K562 (cell line): ENCODE measurements around the gene SYDE1. TPM values are rescaled to one million over a fixed set of nuclear protein-coding genes. Genes with fewer than 3 reads are reported as not detected.
A peak's percentile ranks its signal among the peaks of the same experiment; 100 is the strongest.

Experiments
- CREB1 ChIP-seq, 2 experiments: sonication (generic) in 1 of 2; formaldehyde crosslinking in 1 of 2; IDR thresholded peaks; 2 replicates each; pipeline versions ENCODE4 v1.6.1 to v1.8.0; 2012 to 2022; ENCODE audit warnings: inconsistent platforms in 1 of 2, mild to moderate bottlenecking in 1 of 2, missing genetic modification reagents in 1 of 2, moderate library complexity in 1 of 2
- EP300 ChIP-seq: IDR thresholded peaks from 2 replicates; pipeline ENCODE4 v1.6.1; 2012; ENCODE audit warnings: low read length, improper control_type of control experiment
- FOS ChIP-seq: IDR thresholded peaks from 3 replicates; pipeline ENCODE4 v1.6.1; 2011; ENCODE audit not compliant: insufficient read length; ENCODE audit errors: extremely low read depth
- FOXK2 ChIP-seq, 2 experiments: fragments of 450-650 bp; IDR thresholded peaks in 1 of 2; conservative IDR thresholded peaks in 1 of 2; 2 replicates each; pipeline ENCODE4 v1.6.1; 2016; ENCODE audit warnings: low read depth in 2 of 2, mild to moderate bottlenecking in 1 of 2
- GABPB1 ChIP-seq: sonication (generic); formaldehyde crosslinking; IDR thresholded peaks from 2 replicates; pipeline ENCODE4 v1.8.0; 2022; ENCODE audit warnings: mild to moderate bottlenecking, missing genetic modification reagents
- GATAD2B ChIP-seq: fragments of 450-650 bp; IDR thresholded peaks from 2 replicates; pipeline ENCODE4 v1.6.1; 2017; ENCODE audit warnings: mild to moderate bottlenecking, borderline replicate concordance
- HLTF ChIP-seq: fragments of 450-650 bp; IDR thresholded peaks from 2 replicates; pipeline ENCODE4 v1.6.1; 2016
- MBD2 ChIP-seq: sonication (generic); IDR thresholded peaks from 2 replicates; pipeline ENCODE4 v1.6.1; 2016; ENCODE audit warnings: low read depth, borderline replicate concordance
- MYC ChIP-seq, 2 experiments: fragments of 250-450 bp in 1 of 2; sonication (Bioruptor Pico) in 1 of 2; IDR thresholded peaks; 2 replicates each; pipeline versions ENCODE4 v1.5.1 to v1.6.1; 2012 to 2021; ENCODE audit warnings: low read depth in 2 of 2, borderline replicate concordance in 1 of 2, improper control_type of control experiment in 1 of 2, low read length in 1 of 2, mild to moderate bottlenecking in 1 of 2, moderate library complexity in 1 of 2
- NFYB ChIP-seq: IDR thresholded peaks from 2 replicates; pipeline ENCODE4 v1.6.1; 2011; ENCODE audit warnings: mild to moderate bottlenecking, moderate library complexity; ENCODE audit not compliant: insufficient read length; ENCODE audit errors: extremely low read depth
- PHTF2 ChIP-seq: fragments of 250-450 bp; sonication (Bioruptor Pico); IDR thresholded peaks from 2 replicates; pipeline ENCODE4 v1.5.0; 2021; ENCODE audit warnings: mild to moderate bottlenecking
- RBM14 ChIP-seq: fragments of 200-400 bp; formaldehyde crosslinking; IDR thresholded peaks from 2 replicates; pipeline ENCODE4 v1.6.1; 2018; ENCODE audit warnings: low read depth, mild to moderate bottlenecking, low read length, moderate library complexity, borderline replicate concordance; ENCODE audit not compliant: insufficient read depth
- RBM25 ChIP-seq: fragments of 200-400 bp; formaldehyde crosslinking; IDR thresholded peaks from 2 replicates; pipeline ENCODE4 v1.6.1; 2018; ENCODE audit warnings: low read length, low read depth, moderate library complexity; ENCODE audit not compliant: severe bottlenecking
- ZBTB7A ChIP-seq: IDR thresholded peaks from 2 replicates; pipeline ENCODE4 v1.6.1; 2011; ENCODE audit warnings: low read depth, mild to moderate bottlenecking, low read length, moderate library complexity, borderline replicate concordance; ENCODE audit not compliant: control insufficient read depth
- polyA plus RNA-seq, 8 experiments: library from polyadenylated mRNA; depleted of rRNA in 4 of 8; stranded (reverse) in 5 of 8; unstranded in 3 of 8; fragments of >200 nt; fragmentation: Nextera tagmentation in 2 of 8; fragmentation: Illumina TruSeq in 1 of 8; extraction: Ambion mirVana in 2 of 8; extraction: Trizol in 1 of 8; gene quantifications; 2 replicates each; pipeline versions ENCODE4 v1.2.1 to v1.2.3, GENCODE V29; 2011 to 2014; ENCODE audit warnings: inconsistent platforms in 1 of 8, missing spikeins in 1 of 8
- total RNA-seq, 7 experiments: library from RNA; depleted of rRNA in 6 of 7; stranded (reverse); fragments of >200 nt in 6 of 7; fragmentation: Illumina TruSeq in 2 of 7; extraction: Trizol in 2 of 7; gene quantifications; 2 replicates each; pipeline versions ENCODE4 v1.2.1 to v1.2.3, GENCODE V29; 2011 to 2021; ENCODE audit warnings: low replicate concordance in 1 of 7
- TF ChIP-seq, protein P1 (sequence below): fragments of 250-450 bp; sonication (Bioruptor Pico); IDR thresholded peaks from 2 replicates; pipeline ENCODE4 v1.9.0; 2021; ENCODE audit warnings: mild to moderate bottlenecking, inconsistent platforms
- TF ChIP-seq, protein P2 (sequence below), 2 experiments: fragments of 200-800 bp in 1 of 2; sonication (Bioruptor generic) in 1 of 2; sonication (generic) in 1 of 2; formaldehyde crosslinking in 1 of 2; IDR thresholded peaks in 1 of 2; conservative IDR thresholded peaks in 1 of 2; 2 replicates each; pipeline versions ENCODE4 v1.5.0 to v1.6.1; 2016 to 2020; ENCODE audit warnings: missing compliant biosample characterization in 1 of 2, missing genetic modification characterization in 1 of 2, missing genetic modification reagents in 1 of 2
- TF ChIP-seq, protein P3 (sequence below): fragments of 450-650 bp; IDR thresholded peaks from 2 replicates; pipeline ENCODE4 v1.6.1; 2016; ENCODE audit warnings: antibody characterized with exemption
- TF ChIP-seq, protein P4 (sequence below): fragments of 450-650 bp; formaldehyde crosslinking; IDR thresholded peaks from 2 replicates; pipeline ENCODE4 v1.4.0; 2020; ENCODE audit warnings: mild to moderate bottlenecking, moderate library complexity

Gene SYDE1
- total and polyA plus RNA-seq, 9 of the 15 experiments (the other 6 are each of a cell fraction or from before 2014, with no cell fraction given), result 0.04 TPM; not detected in 8

DNA sequence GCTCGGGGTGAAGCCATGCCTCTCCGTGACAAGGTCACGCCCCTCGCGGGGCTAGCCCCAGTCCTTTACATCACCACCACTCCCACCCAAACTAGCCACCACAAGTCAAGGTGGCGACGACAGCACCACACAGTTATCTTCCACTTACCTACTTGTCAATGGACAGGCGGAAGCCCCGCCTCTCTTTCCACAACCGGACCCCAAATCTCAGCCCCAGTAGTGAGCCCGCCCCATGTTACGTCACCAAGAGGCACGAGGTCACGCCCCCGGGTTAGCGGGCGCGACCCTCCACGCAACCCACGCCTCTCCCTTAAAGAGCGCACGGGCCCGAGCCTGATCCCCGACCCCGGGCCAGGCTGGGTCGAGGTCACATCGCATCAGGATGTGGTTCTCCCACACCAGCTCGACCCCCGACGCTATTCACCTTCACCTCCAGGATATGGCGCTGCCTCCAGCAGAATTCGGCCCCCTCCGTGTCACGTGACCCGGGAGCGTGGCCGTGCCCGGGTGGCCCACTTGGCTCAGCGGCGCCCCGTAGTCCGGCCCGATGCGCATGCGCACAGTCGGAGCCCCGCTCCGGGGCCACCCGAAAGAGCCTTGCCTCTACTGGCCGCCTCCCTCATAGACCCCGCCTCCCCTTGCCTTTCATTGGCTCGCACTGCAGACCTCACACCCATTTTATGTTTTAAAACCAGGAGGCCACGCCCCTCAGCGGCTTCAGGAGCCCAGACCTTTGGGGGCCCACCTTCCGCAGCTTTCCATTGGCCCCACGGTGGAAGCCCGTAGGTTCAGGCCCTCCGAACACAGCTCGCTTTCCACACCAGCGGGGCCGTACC, 18.2 kb downstream of the SYDE1 start (continued):
- TF ChIP-seq MBD2 (0 out of 2 replicates have a peak, but pooled peaks have one; percentile 40), FOS (peak; percentile 78), EP300 (no peak), RBM25 (peak; percentile 41), GATAD2B (no peak; the same call in 1 of the 2 replicates), MYC (IDR thresholded peaks at IDR 0.05; ENCODE audit: low read depth, low read length) (peak; percentile 89), MYC (CRISPR knock-in tag; IDR thresholded peaks at IDR 0.05; ENCODE audit: borderline replicate concordance, low read depth) (peak; percentile 77; the same call in 1 of the 2 replicates), GABPB1 (CRISPR knock-in tag) (peak; percentile 57; the same call in 1 of the 2 replicates), HLTF (0 out of 2 replicates have a peak, but pooled peaks have one; percentile 69), PHTF2 (CRISPR knock-in tag) (no peak), FOXK2 (conservative IDR thresholded peaks at IDR 0.05 in 1 of 2, IDR thresholded peaks at IDR 0.05 in 1 of 2; ENCODE audit: low read depth in 2 of 2) (0 out of 4 replicates have a peak, but pooled peaks of 1 of the 2 experiments have one; percentile 16), ZBTB7A (peak; percentile 25), NFYB (peak; percentile 93), CREB1 (IDR thresholded peaks at IDR 0.05) (no peak; the same call in 1 of the 2 replicates), CREB1 (CRISPR knock-in tag; IDR thresholded peaks at IDR 0.05) (peak; percentile 63; the same call in 1 of the 2 replicates), RBM14 (no peak)
- TF ChIP-seq, protein P1, sequence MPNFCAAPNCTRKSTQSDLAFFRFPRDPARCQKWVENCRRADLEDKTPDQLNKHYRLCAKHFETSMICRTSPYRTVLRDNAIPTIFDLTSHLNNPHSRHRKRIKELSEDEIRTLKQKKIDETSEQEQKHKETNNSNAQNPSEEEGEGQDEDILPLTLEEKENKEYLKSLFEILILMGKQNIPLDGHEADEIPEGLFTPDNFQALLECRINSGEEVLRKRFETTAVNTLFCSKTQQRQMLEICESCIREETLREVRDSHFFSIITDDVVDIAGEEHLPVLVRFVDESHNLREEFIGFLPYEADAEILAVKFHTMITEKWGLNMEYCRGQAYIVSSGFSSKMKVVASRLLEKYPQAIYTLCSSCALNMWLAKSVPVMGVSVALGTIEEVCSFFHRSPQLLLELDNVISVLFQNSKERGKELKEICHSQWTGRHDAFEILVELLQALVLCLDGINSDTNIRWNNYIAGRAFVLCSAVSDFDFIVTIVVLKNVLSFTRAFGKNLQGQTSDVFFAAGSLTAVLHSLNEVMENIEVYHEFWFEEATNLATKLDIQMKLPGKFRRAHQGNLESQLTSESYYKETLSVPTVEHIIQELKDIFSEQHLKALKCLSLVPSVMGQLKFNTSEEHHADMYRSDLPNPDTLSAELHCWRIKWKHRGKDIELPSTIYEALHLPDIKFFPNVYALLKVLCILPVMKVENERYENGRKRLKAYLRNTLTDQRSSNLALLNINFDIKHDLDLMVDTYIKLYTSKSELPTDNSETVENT (CRISPR knock-in tag), result no peak
- TF ChIP-seq, protein P2, sequence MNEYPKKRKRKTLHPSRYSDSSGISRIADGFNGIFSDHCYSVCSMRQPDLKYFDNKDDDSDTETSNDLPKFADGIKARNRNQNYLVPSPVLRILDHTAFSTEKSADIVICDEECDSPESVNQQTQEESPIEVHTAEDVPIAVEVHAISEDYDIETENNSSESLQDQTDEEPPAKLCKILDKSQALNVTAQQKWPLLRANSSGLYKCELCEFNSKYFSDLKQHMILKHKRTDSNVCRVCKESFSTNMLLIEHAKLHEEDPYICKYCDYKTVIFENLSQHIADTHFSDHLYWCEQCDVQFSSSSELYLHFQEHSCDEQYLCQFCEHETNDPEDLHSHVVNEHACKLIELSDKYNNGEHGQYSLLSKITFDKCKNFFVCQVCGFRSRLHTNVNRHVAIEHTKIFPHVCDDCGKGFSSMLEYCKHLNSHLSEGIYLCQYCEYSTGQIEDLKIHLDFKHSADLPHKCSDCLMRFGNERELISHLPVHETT (CRISPR knock-in tag; conservative IDR thresholded peaks at IDR 0.05 in 1 of 2, IDR thresholded peaks at IDR 0.05 in 1 of 2), result 0 out of 4 replicates have a peak, but pooled peaks of 1 of the 2 experiments have one; percentile 8
- TF ChIP-seq, protein P3, sequence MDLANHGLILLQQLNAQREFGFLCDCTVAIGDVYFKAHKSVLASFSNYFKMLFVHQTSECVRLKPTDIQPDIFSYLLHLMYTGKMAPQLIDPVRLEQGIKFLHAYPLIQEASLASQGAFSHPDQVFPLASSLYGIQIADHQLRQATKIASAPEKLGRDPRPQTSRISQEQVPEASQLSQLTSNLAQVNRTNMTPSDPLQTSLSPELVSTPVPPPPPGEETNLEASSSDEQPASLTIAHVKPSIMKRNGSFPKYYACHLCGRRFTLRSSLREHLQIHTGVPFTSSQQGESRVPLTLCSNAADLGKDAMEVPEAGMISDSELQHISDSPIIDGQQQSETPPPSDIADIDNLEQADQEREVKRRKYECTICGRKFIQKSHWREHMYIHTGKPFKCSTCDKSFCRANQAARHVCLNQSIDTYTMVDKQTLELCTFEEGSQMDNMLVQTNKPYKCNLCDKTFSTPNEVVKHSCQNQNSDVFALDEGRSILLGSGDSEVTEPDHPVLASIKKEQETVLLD, result peak; percentile 95
- TF ChIP-seq, protein P4, sequence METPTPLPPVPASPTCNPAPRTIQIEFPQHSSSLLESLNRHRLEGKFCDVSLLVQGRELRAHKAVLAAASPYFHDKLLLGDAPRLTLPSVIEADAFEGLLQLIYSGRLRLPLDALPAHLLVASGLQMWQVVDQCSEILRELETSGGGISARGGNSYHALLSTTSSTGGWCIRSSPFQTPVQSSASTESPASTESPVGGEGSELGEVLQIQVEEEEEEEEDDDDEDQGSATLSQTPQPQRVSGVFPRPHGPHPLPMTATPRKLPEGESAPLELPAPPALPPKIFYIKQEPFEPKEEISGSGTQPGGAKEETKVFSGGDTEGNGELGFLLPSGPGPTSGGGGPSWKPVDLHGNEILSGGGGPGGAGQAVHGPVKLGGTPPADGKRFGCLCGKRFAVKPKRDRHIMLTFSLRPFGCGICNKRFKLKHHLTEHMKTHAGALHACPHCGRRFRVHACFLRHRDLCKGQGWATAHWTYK, result peak; percentile 90; the same call in 1 of the 2 replicates
